Keratinocyte (primary cell): ENCODE measurements around the gene DCAKD. TPM values are rescaled to one million over a fixed set of nuclear protein-coding genes. Genes with fewer than 3 reads are reported as not detected.

Experiments
- DNase-seq: peaks from one replicate; pipeline ENCODE4 v3.0.0-alpha.2; 2011; ENCODE audit warnings: low read depth, missing footprints, low spot score
- FAIRE-seq: peaks from 2 replicates; lab custom pipeline; 2011; peaks lifted over from hg19 to GRCh38; lab: Jason Lieb, UNC
- H2AFZ ChIP-seq: 2 replicates; pipeline ENCODE4 v1.6.0; 2012; ENCODE audit warnings: low read length, control low read depth, inconsistent platforms; ENCODE audit not compliant: control insufficient read depth
- H3K27ac ChIP-seq: 2 replicates; pipeline ENCODE4 v1.5.1; 2011; ENCODE audit warnings: low read length; ENCODE audit not compliant: control insufficient read depth, insufficient read depth
- H3K27me3 ChIP-seq: 3 replicates; pipeline ENCODE4 v1.6.0; 2011; ENCODE audit warnings: low read length; ENCODE audit not compliant: control insufficient read depth, insufficient read depth; ENCODE audit errors: extremely low read depth
- H3K36me3 ChIP-seq, 2 experiments: 2 replicates in 1 of 2; 3 replicates in 1 of 2; pipeline ENCODE4 v1.5.1; 2011; ENCODE audit warnings: low read length in 2 of 2, mild to moderate bottlenecking in 1 of 2; ENCODE audit not compliant: control insufficient read depth in 2 of 2, insufficient read depth in 2 of 2; ENCODE audit errors: extremely low read depth in 1 of 2
- H3K4me1 ChIP-seq: 3 replicates; pipeline ENCODE4 v1.5.1; 2011; ENCODE audit warnings: low read length; ENCODE audit not compliant: control insufficient read depth, insufficient read depth; ENCODE audit errors: extremely low read depth
- H3K4me2 ChIP-seq: 3 replicates; pipeline ENCODE4 v1.6.0; 2011; ENCODE audit warnings: low read depth, low read length; ENCODE audit not compliant: control insufficient read depth, insufficient read depth; ENCODE audit errors: extremely low read depth
- H3K4me3 ChIP-seq, 3 experiments: fragments of 200-600 bp in 1 of 3; sonication (generic) in 1 of 3; 2 replicates in 2 of 3; 3 replicates in 1 of 3; pipeline ENCODE4 v1.5.1; 2011 to 2016; ENCODE audit warnings: low read length in 3 of 3, mild to moderate bottlenecking in 3 of 3, control low read depth in 2 of 3, inconsistent platforms in 1 of 3, low read depth in 1 of 3, mixed read lengths in 1 of 3, mixed run types in 1 of 3, moderate library complexity in 1 of 3; ENCODE audit not compliant: control insufficient read depth in 2 of 3, insufficient read depth in 2 of 3; ENCODE audit errors: extremely low read depth in 1 of 3
- H3K79me2 ChIP-seq: 2 replicates; pipeline ENCODE4 v1.6.0; 2012; ENCODE audit warnings: low read length; ENCODE audit not compliant: control insufficient read depth, insufficient read depth
- H3K9ac ChIP-seq: 3 replicates; pipeline ENCODE4 v1.6.0; 2011; ENCODE audit warnings: low read length; ENCODE audit not compliant: control insufficient read depth, insufficient read depth; ENCODE audit errors: extremely low read depth
- H3K9me1 ChIP-seq: 3 replicates; pipeline ENCODE4 v1.6.0; 2011; ENCODE audit warnings: low read length; ENCODE audit not compliant: control insufficient read depth, insufficient read depth; ENCODE audit errors: extremely low read depth
- H3K9me3 ChIP-seq: 2 replicates; pipeline ENCODE4 v1.5.1; 2012; ENCODE audit warnings: low read depth, low read length; ENCODE audit not compliant: control insufficient read depth
- H4K20me1 ChIP-seq: 3 replicates; pipeline ENCODE4 v1.6.0; 2011; ENCODE audit warnings: low read length; ENCODE audit not compliant: control insufficient read depth, insufficient read depth; ENCODE audit errors: extremely low read depth
- EZH2 ChIP-seq: IDR thresholded peaks from one replicate; pipeline ENCODE4 v1.6.1; 2012; ENCODE audit warnings: inconsistent platforms, mild to moderate bottlenecking, low read length, moderate library complexity
- dilution Hi-C: fragments of 300-500 bp; cut with MboI; formaldehyde crosslinking; loops from one replicate; pipeline ENCODE4 v1.7.0; 2020; ENCODE audit warnings: low sequenced_read_pairs; ENCODE audit not compliant: extremely low pct_ligation_motif_present
- polyA plus RNA-seq, 5 experiments: library from polyadenylated mRNA; depleted of rRNA in 3 of 5; stranded (reverse) in 3 of 5; stranded (forward) in 1 of 5; unstranded in 1 of 5; fragments of >200 nt; gene quantifications; 1 replicate in 1 of 5; 2 replicates in 3 of 5; 3 replicates in 1 of 5; pipeline versions ENCODE4 v1.2.1 to v1.2.3, GENCODE V29; 2011 to 2012; ENCODE audit warnings: missing spikeins in 2 of 5, low read depth in 1 of 5, low replicate concordance in 1 of 5
- TF ChIP-seq, protein P1 (sequence below), 3 experiments: IDR thresholded peaks in 1 of 3; conservative IDR thresholded peaks in 1 of 3; optimal IDR thresholded peaks in 1 of 3; 2 replicates in 2 of 3; 3 replicates in 1 of 3; pipeline versions ENCODE3 to v1.5.1; 2011; ENCODE audit warnings: low read length in 3 of 3, mild to moderate bottlenecking in 3 of 3, moderate library complexity in 2 of 3, control low read depth in 1 of 3, inconsistent platforms in 1 of 3; ENCODE audit not compliant: insufficient read depth in 2 of 3; ENCODE audit errors: extremely low read depth in 1 of 3

DCAKD gene
- polyA plus RNA-seq, 1 donor (not counting 4 experiments of a cell fraction or from before 2014, with no cell fraction given) = 18.7 TPM

- H3K9me1 ChIP-seq = no peaks in the 10 kb centered on the region
- H3K27ac ChIP-seq = no peak overlapping the region
- no peak overlapping the region for H2AFZ ChIP-seq
- no peak overlapping the region for H3K4me3 ChIP-seq
- dilution Hi-C loops = no loop called here
- peaks cover 36% of the 10 kb centered on the region for H3K4me1 ChIP-seq
- peaks cover 40 to 49% of the 10 kb centered on the region in 2 experiments for H3K36me3 ChIP-seq
- FAIRE-seq (no peak), DNase-seq (no peak)
- no peaks in the 10 kb centered on the region for H4K20me1 ChIP-seq
- H3K27me3 ChIP-seq = no peaks in the 10 kb centered on the region
- H3K9me3 ChIP-seq = peaks cover 4% of the 10 kb centered on the region
- no peak overlapping the region for H3K4me2 ChIP-seq
- no peaks in the 10 kb centered on the region for H3K79me2 ChIP-seq
- TF ChIP-seq, protein P1, sequence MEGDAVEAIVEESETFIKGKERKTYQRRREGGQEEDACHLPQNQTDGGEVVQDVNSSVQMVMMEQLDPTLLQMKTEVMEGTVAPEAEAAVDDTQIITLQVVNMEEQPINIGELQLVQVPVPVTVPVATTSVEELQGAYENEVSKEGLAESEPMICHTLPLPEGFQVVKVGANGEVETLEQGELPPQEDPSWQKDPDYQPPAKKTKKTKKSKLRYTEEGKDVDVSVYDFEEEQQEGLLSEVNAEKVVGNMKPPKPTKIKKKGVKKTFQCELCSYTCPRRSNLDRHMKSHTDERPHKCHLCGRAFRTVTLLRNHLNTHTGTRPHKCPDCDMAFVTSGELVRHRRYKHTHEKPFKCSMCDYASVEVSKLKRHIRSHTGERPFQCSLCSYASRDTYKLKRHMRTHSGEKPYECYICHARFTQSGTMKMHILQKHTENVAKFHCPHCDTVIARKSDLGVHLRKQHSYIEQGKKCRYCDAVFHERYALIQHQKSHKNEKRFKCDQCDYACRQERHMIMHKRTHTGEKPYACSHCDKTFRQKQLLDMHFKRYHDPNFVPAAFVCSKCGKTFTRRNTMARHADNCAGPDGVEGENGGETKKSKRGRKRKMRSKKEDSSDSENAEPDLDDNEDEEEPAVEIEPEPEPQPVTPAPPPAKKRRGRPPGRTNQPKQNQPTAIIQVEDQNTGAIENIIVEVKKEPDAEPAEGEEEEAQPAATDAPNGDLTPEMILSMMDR (optimal IDR thresholded peaks at IDR 0.05 in 1 of 3, IDR thresholded peaks at IDR 0.05 in 1 of 3, conservative IDR thresholded peaks at IDR 0.05 in 1 of 3; ENCODE audit: extremely low read depth in 1 of 3, insufficient read depth in 2 of 3, low read length in 3 of 3) = peak; percentile 54 to 61 (median 57)
- no peak for TF ChIP-seq EZH2
- H3K9ac ChIP-seq = no peak overlapping the region
These were observed 44.7 kb upstream of the DCAKD start for GRCh38 chr17:45096141-45096540.

DNA sequence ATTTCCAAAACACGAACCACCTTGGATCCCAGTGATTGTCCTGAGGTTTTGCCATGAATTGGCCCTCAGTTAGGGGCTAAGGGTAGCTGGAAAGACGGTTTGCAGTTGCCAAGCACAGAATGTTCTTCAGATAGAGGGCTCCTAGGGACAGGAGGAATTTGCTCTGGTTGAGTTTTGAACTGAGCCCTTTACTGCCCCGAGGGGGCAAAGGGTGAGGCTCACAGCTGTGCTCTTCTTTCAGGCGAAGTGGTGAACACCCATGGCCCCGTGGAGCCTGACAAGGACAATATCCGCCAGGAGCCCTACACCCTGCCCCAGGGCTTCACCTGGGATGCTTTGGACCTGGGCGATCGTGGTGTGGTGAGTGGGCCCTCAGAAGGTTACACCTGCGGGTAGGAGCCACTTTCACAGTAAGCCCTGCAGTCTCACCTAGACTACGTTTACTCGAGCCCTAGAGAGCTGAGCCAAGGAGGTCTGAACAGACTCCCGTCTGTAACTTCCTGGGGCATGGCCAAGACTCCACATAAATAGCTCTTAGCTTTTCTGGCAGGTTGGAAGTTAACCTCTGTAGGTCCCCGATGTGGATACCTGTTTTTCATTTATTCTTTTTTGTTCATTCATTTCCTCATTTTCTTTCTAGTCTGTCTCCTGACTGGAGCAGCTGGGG lies 42.1 kb upstream of the DCAKD start:
- peaks cover 4% of the 10 kb centered on the region for H3K79me2 ChIP-seq
- TF ChIP-seq, protein P1 (optimal IDR thresholded peaks at IDR 0.05 in 1 of 3, IDR thresholded peaks at IDR 0.05 in 1 of 3, conservative IDR thresholded peaks at IDR 0.05 in 1 of 3; ENCODE audit: extremely low read depth in 1 of 3, insufficient read depth in 2 of 3, low read length in 3 of 3) = no peak
- TF ChIP-seq EZH2 = no peak
- peak overlapping the region; percentile 47 for H3K4me2 ChIP-seq
- DNase-seq (no peak), FAIRE-seq (no peak)
- dilution Hi-C loops = no loop called here
- H3K9me3 ChIP-seq = peaks cover 4% of the 10 kb centered on the region
- H4K20me1 ChIP-seq = no peaks in the 10 kb centered on the region
- H3K4me1 ChIP-seq = peaks cover 31% of the 10 kb centered on the region
- H3K4me3 ChIP-seq = no peak overlapping the region
- peaks cover 45 to 48% of the 10 kb centered on the region in 2 experiments for H3K36me3 ChIP-seq
- peak overlapping the region; percentile 53 for H3K9ac ChIP-seq
- no peaks in the 10 kb centered on the region for H3K27me3 ChIP-seq
- no peaks in the 10 kb centered on the region for H3K9me1 ChIP-seq
- H3K27ac ChIP-seq = peak overlapping the region; percentile 75
- no peak overlapping the region for H2AFZ ChIP-seq
